A549 (cell line): ENCODE measurements around the gene ACADM. TPM values are rescaled to one million over a fixed set of nuclear protein-coding genes. Genes with fewer than 3 reads are reported as not detected.

ENCODE experiments used
- ATAC-seq, 2 experiments: fragments of 200-7000 bp in 1 of 2; fragments of >200 bp in 1 of 2; cut with Nextera tagmentation in 1 of 2; cut with Tn5 transposase in 1 of 2; 3 replicates each; pipeline versions ENCODE4 v1.8.0 to v1.9.1; 2018 to 2020; ENCODE audit warnings: mild to moderate bottlenecking in 1 of 2, moderate library complexity in 1 of 2
- CTCF ChIA-PET: fragments of 300-600 bp; sonication (Branson Sonifier 250); formaldehyde crosslinking; extraction: SDS; loops from one replicate; lab custom pipeline; 2021; ENCODE audit warnings: antibody characterized with exemption, inconsistent platforms; lab: Yijun Ruan, JAX
- POLR2A ChIA-PET: fragments of 350-600 bp; formaldehyde crosslinking; extraction: SDS; loops from one replicate; lab custom pipeline; 2021; ENCODE audit warnings: antibody characterized with exemption, inconsistent platforms; lab: Yijun Ruan, JAX
- DNase-seq, 2 experiments: peaks; one replicate each; pipeline versions ENCODE4 v3.0.0 to v3.0.0-alpha.2; 2011 to 2016; ENCODE audit warnings: low read depth in 1 of 2, low spot score in 1 of 2
- FAIRE-seq: peaks from 2 replicates; lab custom pipeline; 2011; peaks lifted over from hg19 to GRCh38; lab: Jason Lieb, UNC
- H3K27ac ChIP-seq, 2 experiments: fragments of >200 bp; sonication (Bioruptor Twin); formaldehyde crosslinking; 3 replicates each; pipeline ENCODE4 v1.5.1; 2016 to 2017
- H3K4me1 ChIP-seq: fragments of >200 bp; sonication (Bioruptor Twin); formaldehyde crosslinking; 3 replicates; pipeline ENCODE4 v1.6.1; 2016
- H3K4me2 ChIP-seq: fragments of >200 bp; sonication (Bioruptor Twin); formaldehyde crosslinking; 3 replicates; pipeline ENCODE4 v1.6.1; 2016
- H3K4me3 ChIP-seq: fragments of >200 bp; sonication (Bioruptor Twin); formaldehyde crosslinking; 3 replicates; pipeline ENCODE4 v1.5.1; 2016
- H3K9me3 ChIP-seq: fragments of >200 bp; sonication (Bioruptor Twin); formaldehyde crosslinking; 3 replicates; pipeline ENCODE4 v1.6.1; 2016
- BCL3 ChIP-seq: fragments of >200 bp; sonication (Bioruptor Twin); formaldehyde crosslinking; IDR thresholded peaks from 3 replicates; pipeline ENCODE4 v1.6.1; 2016
- CHD4 ChIP-seq: fragments of 200-600 bp; sonication (generic); IDR thresholded peaks from 2 replicates; pipeline ENCODE4 v1.6.1; 2016; ENCODE audit warnings: antibody characterized with exemption, mild to moderate bottlenecking, borderline replicate concordance
- CTCF ChIP-seq: fragments of >200 bp; sonication (Bioruptor Twin); formaldehyde crosslinking; IDR thresholded peaks from 3 replicates; pipeline ENCODE4 v1.5.1; 2016
- ELK1 ChIP-seq: fragments of 150-350 bp; IDR thresholded peaks from 2 replicates; pipeline ENCODE4 v1.6.1; 2014; ENCODE audit warnings: low read depth, mild to moderate bottlenecking, low read length
- EP300 ChIP-seq, 2 experiments: fragments of >200 bp; sonication (Bioruptor Twin); formaldehyde crosslinking; IDR thresholded peaks; 2 replicates in 1 of 2; 3 replicates in 1 of 2; pipeline ENCODE4 v1.6.1; 2016 to 2017
- FOXS1 ChIP-seq: fragments of 250-450 bp; sonication (Bioruptor Pico); IDR thresholded peaks from 2 replicates; pipeline ENCODE4 v1.5.0; 2020; ENCODE audit warnings: mild to moderate bottlenecking, moderate library complexity
- HDAC2 ChIP-seq: fragments of 200-600 bp; sonication (generic); IDR thresholded peaks from 2 replicates; pipeline ENCODE4 v1.6.1; 2016
- HMGXB4 ChIP-seq: fragments of 250-450 bp; sonication (Bioruptor Pico); IDR thresholded peaks from 2 replicates; pipeline ENCODE4 v1.5.0; 2021; ENCODE audit warnings: mild to moderate bottlenecking, moderate library complexity, borderline replicate concordance
- JUNB ChIP-seq: fragments of >200 bp; sonication (Bioruptor Twin); formaldehyde crosslinking; IDR thresholded peaks from 2 replicates; pipeline ENCODE4 v1.6.1; 2016
- KDM5A ChIP-seq: fragments of 200-600 bp; sonication (generic); IDR thresholded peaks from 2 replicates; pipeline ENCODE4 v1.6.1; 2016; ENCODE audit warnings: antibody characterized with exemption, mild to moderate bottlenecking
- MAFK ChIP-seq: fragments of 450-650 bp; IDR thresholded peaks from 2 replicates; pipeline ENCODE4 v1.6.1; 2014; ENCODE audit not compliant: partially characterized antibody
- NFE2L2 ChIP-seq: fragments of 150-350 bp; conservative IDR thresholded peaks from 2 replicates; pipeline ENCODE4 v1.6.1; 2014; ENCODE audit warnings: low read length
- PBX3 ChIP-seq: IDR thresholded peaks from 2 replicates; pipeline ENCODE4 v1.6.1; 2012
- POLR2A ChIP-seq: IDR thresholded peaks from 2 replicates; pipeline ENCODE4 v1.6.1; 2012; ENCODE audit warnings: mild to moderate bottlenecking, low read length
- SMC3 ChIP-seq: fragments of >200 bp; sonication (Bioruptor Twin); formaldehyde crosslinking; IDR thresholded peaks from 3 replicates; pipeline ENCODE4 v1.6.1; 2018; ENCODE audit warnings: inconsistent platforms
- SREBF2 ChIP-seq: fragments of 450-650 bp; IDR thresholded peaks from 2 replicates; pipeline ENCODE4 v1.6.1; 2014; ENCODE audit warnings: mild to moderate bottlenecking, moderate library complexity
- ZC3H11A ChIP-seq: fragments of 450-650 bp; IDR thresholded peaks from 2 replicates; pipeline ENCODE4 v1.6.1; 2014; ENCODE audit warnings: antibody characterized with exemption, mild to moderate bottlenecking
- ZFP36 ChIP-seq: fragments of 450-650 bp; IDR thresholded peaks from 2 replicates; pipeline ENCODE4 v1.6.1; 2014; ENCODE audit warnings: borderline replicate concordance; ENCODE audit not compliant: partially characterized antibody
- ZNF302 ChIP-seq: fragments of 250-450 bp; sonication (Bioruptor Pico); IDR thresholded peaks from 2 replicates; pipeline ENCODE4 v1.9.0; 2021; ENCODE audit warnings: inconsistent platforms, mild to moderate bottlenecking, moderate library complexity
- WGBS: methylation state at CpG from one replicate; pipeline ENCODE4 v1.1.6; 2017; ENCODE audit errors: missing lambda C conversion rate; 5-methylcytosine and 5-hydroxymethylcytosine counted together
- polyA plus RNA-seq, 4 experiments: library from polyadenylated mRNA; depleted of rRNA in 3 of 4; stranded (reverse); fragments of >200 nt; fragmentation: RNase III in 1 of 4; extraction: RNeasy Plus Mini Kit Qiagen cat#74134 plus additional on column Dnase treatment in 1 of 4; gene quantifications; 2 replicates in 3 of 4; 3 replicates in 1 of 4; pipeline ENCODE4 v1.2.3, GENCODE V29; 2011 to 2017

The ACADM gene
- polyA plus RNA-seq, 2 of the 4 experiments (the other 2 are of a cell fraction), result 45.1 to 45.4 TPM

- no peak for TF ChIP-seq EP300 (IDR thresholded peaks at IDR 0.05)
- H3K4me1 ChIP-seq, result peaks cover 13% of the 10 kb centered on the region; the same call in 2 of the 3 replicates
- H3K27ac ChIP-seq, result no peak overlapping the region
- DNase-seq (no peak), FAIRE-seq (no peak), ATAC-seq (no peak)
- 90% methylated on average over 3 of the region's 3 CpGs for WGBS
- H3K4me3 ChIP-seq, result no peak overlapping the region
- no peak overlapping the region for H3K4me2 ChIP-seq
- no peaks in the 10 kb centered on the region for H3K9me3 ChIP-seq
- ChIA-PET POLR2A (no interaction called here), CTCF (interaction anchor here (0.6 kb wide), 1 partner anchor 45 kb away, joined by 4 read pairs; no protein-coding TSS in a partner anchor)
Measured at GRCh38 chr1:75727571-75727970, 3.1 kb downstream of the ACADM start.

- TF ChIP-seq HDAC2, result no peak
- TF ChIP-seq ZNF302 (CRISPR knock-in tag), result no peak
- TF ChIP-seq SREBF2, result no peak
- no peak for TF ChIP-seq ELK1
- TF ChIP-seq HMGXB4, result no peak
- no peak for TF ChIP-seq ZFP36
- TF ChIP-seq POLR2A, result no peak
- TF ChIP-seq SMC3, result no peak
- no peak for TF ChIP-seq CHD4
- no peak for TF ChIP-seq FOXS1 (CRISPR knock-in tag)
- TF ChIP-seq BCL3, result no peak
- Histone ChIP-seq H3K4me3 (no peak overlapping the region), H3K4me1 (peaks cover 9% of the 10 kb centered on the region; the same call in 2 of the 3 replicates), H3K27ac (no peak overlapping the region), H3K4me2 (no peak overlapping the region), H3K9me3 (no peaks in the 10 kb centered on the region)
- no peak for DNase-seq
- FAIRE-seq, result no peak
- ATAC-seq, result no peak
- 51% methylated on average over 2 of the region's 2 CpGs for WGBS
- CTCF ChIA-PET, result no interaction called here
- POLR2A ChIA-PET, result interaction anchor here (0.6 kb wide), 1 partner anchor 32 kb away, joined by 4 read pairs; no protein-coding TSS in a partner anchor
Measured at GRCh38 chr1:75730432-75730831, 5.9 kb downstream of the ACADM start.

- no peaks in the 10 kb centered on the region for H3K9me3 ChIP-seq
- TF ChIP-seq MAFK, result no peak
- no peak for TF ChIP-seq PBX3
- TF ChIP-seq SMC3, result no peak
- TF ChIP-seq NFE2L2, result no peak
- no peak for TF ChIP-seq JUNB
- TF ChIP-seq SREBF2, result no peak
- TF ChIP-seq ZC3H11A, result no peak
- no peak for TF ChIP-seq HMGXB4
- TF ChIP-seq CTCF, result no peak
- no peak for TF ChIP-seq KDM5A
- TF ChIP-seq, all 56 proteins: peak for 0
- WGBS, result 88% methylated on average over 4 of the region's 4 CpGs
- Histone ChIP-seq H3K27ac (no peak overlapping the region), H3K4me2 (no peak overlapping the region), H3K4me1 (no peaks in the 10 kb centered on the region), H3K4me3 (no peak overlapping the region)
- CTCF ChIA-PET, result no interaction called here
- POLR2A ChIA-PET, result no interaction called here
- DNase-seq (no peak), ATAC-seq (no peak), FAIRE-seq (no peak)
Measured at GRCh38 chr1:75731881-75732280, 7.4 kb downstream of the ACADM start.
